ENCODE results near the gene ZSWIM4. TPM values are rescaled to one million over a fixed set of nuclear protein-coding genes. Genes with fewer than 3 reads are reported as not detected.

ZSWIM4 gene
- total and polyA plus RNA-seq, 2 experiments from 2014 or later, result 5.4 to 42.3 TPM

DNA sequence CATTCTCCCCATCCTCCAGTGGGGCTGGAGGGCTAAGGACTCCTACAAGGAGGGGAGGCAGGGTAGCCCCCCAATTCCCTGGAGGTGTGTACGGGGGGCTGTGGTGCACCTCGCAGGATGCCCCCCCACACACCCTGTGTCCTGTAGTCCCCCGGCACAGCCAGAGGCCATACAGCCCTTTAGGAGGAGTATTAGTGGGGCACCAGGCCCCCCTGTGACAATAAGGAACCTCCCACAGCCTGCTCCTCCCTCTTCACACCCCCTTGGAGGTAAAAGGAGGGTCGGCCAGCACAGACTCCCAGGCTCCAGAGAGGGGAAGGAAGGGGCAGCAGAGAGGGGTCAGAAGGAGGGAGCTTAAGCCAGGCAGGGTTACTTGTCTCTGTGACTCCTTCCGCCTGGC lies 81.6 kb downstream of the ZSWIM4 start, which contains the start of gene NANOS3 (continued):
- TF ChIP-seq, protein P1, sequence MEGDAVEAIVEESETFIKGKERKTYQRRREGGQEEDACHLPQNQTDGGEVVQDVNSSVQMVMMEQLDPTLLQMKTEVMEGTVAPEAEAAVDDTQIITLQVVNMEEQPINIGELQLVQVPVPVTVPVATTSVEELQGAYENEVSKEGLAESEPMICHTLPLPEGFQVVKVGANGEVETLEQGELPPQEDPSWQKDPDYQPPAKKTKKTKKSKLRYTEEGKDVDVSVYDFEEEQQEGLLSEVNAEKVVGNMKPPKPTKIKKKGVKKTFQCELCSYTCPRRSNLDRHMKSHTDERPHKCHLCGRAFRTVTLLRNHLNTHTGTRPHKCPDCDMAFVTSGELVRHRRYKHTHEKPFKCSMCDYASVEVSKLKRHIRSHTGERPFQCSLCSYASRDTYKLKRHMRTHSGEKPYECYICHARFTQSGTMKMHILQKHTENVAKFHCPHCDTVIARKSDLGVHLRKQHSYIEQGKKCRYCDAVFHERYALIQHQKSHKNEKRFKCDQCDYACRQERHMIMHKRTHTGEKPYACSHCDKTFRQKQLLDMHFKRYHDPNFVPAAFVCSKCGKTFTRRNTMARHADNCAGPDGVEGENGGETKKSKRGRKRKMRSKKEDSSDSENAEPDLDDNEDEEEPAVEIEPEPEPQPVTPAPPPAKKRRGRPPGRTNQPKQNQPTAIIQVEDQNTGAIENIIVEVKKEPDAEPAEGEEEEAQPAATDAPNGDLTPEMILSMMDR (conservative IDR thresholded peaks at IDR 0.05; ENCODE audit: low read depth in 2 of 2), result no peak
- no peak for TF ChIP-seq STAT1 (IDR thresholded peaks at IDR 0.05; ENCODE audit: unreplicated experiment)

DNA sequence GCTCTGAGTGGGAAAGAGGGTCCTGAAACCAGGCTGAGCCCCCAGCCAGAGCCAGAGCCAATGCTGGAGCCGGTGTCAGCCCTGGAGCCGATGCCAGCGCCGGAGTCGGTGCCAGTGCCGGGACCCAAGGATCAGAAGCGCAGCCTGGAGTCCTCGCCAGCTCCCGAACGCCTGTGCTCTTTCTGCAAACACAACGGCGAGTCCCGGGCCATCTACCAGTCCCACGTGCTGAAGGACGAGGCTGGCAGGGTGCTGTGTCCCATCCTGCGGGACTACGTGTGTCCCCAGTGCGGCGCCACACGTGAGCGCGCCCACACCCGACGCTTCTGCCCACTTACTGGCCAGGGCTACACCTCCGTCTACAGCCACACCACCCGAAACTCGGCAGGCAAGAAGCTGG lies 82.1 kb downstream of the ZSWIM4 start:
- Histone ChIP-seq H3K36me3 (ENCODE audit: insufficient read depth) (no peaks in the 10 kb centered on the region), H3K27ac (ENCODE audit: low read depth) (no peak overlapping the region), H3K4me2 (no peak overlapping the region), H3K79me2 (replicated peaks; ENCODE audit: insufficient read depth) (no peaks in the 10 kb centered on the region), H3K27me3 (ENCODE audit: insufficient read depth) (peaks cover 54% of the 10 kb centered on the region), H2AFZ (no peak overlapping the region), H3K4me1 (ENCODE audit: insufficient read depth) (peaks cover 27% of the 10 kb centered on the region), H3F3A (replicated peaks; ENCODE audit: low read depth) (peaks cover 10% of the 10 kb centered on the region), H4K20me1 (replicated peaks; ENCODE audit: insufficient read depth) (peaks cover 3% of the 10 kb centered on the region; the same call in 1 of the 2 replicates), H3K4me3 (no peak overlapping the region), H3K9me2 (ENCODE audit: insufficient read depth) (no peaks in the 10 kb centered on the region)
- Mint-ChIP-seq H3K9me3 (no peaks in the 10 kb centered on the region), H3K4me3 (no peak overlapping the region), H3K27ac (no peak overlapping the region), H3K4me1 (peaks cover 29% of the 10 kb centered on the region), H3K27me3 (ENCODE audit: insufficient read depth, low read depth, poor library complexity) (peaks cover 44% of the 10 kb centered on the region), H3K36me3 (ENCODE audit: low read depth) (no peaks in the 10 kb centered on the region)
- no peak for DNase-seq (ENCODE audit: low spot score)
- no peak for ATAC-seq
- TF ChIP-seq, protein P1 (conservative IDR thresholded peaks at IDR 0.05; ENCODE audit: low read depth in 2 of 2), result no peak
- TF ChIP-seq ZNF331 (CRISPR knock-in tag; IDR thresholded peaks at IDR 0.05; ENCODE audit: low read depth), result no peak
- no peak for TF ChIP-seq EZH2 (IDR thresholded peaks at IDR 0.05; ENCODE audit: low read depth, unreplicated experiment)

DNA sequence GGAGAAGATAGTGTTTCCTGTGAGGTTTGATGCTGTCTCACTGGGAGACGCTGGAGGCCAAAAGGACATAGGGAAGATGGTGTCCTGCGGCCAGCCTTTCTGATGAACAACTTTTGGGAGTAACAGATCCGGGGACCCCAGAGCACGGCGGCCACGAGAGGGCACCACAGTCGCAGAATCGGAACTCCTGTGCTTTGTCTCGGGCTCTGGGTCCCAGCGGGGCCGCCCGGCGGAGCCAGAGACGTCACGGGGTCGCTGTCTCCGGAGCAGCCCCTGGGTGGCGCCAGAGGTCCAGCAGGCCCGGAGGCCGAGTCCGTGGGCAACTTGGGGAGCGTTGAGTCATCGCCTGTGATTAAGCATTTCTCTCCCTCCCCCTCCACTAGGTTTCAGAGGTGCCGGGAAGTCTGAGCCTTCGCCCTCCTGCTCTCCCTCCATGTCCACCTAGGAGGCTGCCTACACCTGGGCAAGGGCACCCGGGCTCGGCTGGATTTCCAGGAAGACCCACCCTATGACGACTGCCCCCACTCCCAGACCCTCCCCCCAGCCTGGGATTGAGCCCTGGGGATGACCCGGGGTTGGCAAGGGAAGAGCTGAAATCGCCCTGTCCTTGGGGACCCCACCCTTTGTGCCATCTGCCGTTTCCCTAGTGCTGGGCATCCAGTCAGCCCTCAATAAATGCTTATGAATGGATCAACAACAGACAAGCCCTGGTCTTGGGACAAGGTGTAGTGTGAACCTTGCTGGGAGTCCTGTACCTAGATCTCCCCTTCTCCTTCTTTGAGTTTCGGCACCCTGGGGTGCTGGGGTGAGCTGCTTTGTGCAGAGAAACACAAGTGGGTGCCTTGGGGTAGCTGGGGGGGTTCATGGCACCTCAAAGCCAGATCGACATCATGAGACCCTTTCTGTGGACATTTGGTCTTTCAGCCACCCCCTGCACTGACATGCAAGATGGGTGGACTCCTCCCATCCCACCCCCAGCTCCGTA lies 85.1 kb downstream of the ZSWIM4 start:
- Histone ChIP-seq H3K36me3 (ENCODE audit: insufficient read depth) (no peaks in the 10 kb centered on the region), H3F3A (replicated peaks; ENCODE audit: low read depth) (peaks cover 8% of the 10 kb centered on the region), H3K4me3 (peak overlapping the region; percentile 50), H3K27ac (ENCODE audit: low read depth) (peak overlapping the region; percentile 50; the same call in 1 of the 2 replicates), H3K27me3 (ENCODE audit: insufficient read depth) (peaks cover 24% of the 10 kb centered on the region), H4K20me1 (replicated peaks; ENCODE audit: insufficient read depth) (no peaks in the 10 kb centered on the region), H3K4me1 (ENCODE audit: insufficient read depth) (peaks cover 19% of the 10 kb centered on the region), H3K9me2 (ENCODE audit: insufficient read depth) (no peaks in the 10 kb centered on the region), H3K4me2 (peak overlapping the region; percentile 80), H3K79me2 (replicated peaks; ENCODE audit: insufficient read depth) (no peaks in the 10 kb centered on the region), H2AFZ (peak overlapping the region; percentile 84; the same call in 1 of the 2 replicates)
- ATAC-seq (peak; percentile 77), DNase-seq (ENCODE audit: low spot score) (peak; percentile 96)
- Mint-ChIP-seq H3K4me3 (peak overlapping the region; percentile 54), H3K4me1 (peaks cover 26% of the 10 kb centered on the region), H3K9me3 (no peaks in the 10 kb centered on the region), H3K27me3 (ENCODE audit: insufficient read depth, low read depth, poor library complexity) (peaks cover 16% of the 10 kb centered on the region), H3K36me3 (ENCODE audit: low read depth) (no peaks in the 10 kb centered on the region), H3K27ac (peak overlapping the region; percentile 88)
- no peak for TF ChIP-seq ZNF114 (CRISPR knock-in tag; IDR thresholded peaks at IDR 0.05)
- TF ChIP-seq ZNF331 (CRISPR knock-in tag; IDR thresholded peaks at IDR 0.05; ENCODE audit: low read depth), result no peak
- TF ChIP-seq STAT1 (IDR thresholded peaks at IDR 0.05; ENCODE audit: unreplicated experiment), result no peak
- TF ChIP-seq, protein P2, sequence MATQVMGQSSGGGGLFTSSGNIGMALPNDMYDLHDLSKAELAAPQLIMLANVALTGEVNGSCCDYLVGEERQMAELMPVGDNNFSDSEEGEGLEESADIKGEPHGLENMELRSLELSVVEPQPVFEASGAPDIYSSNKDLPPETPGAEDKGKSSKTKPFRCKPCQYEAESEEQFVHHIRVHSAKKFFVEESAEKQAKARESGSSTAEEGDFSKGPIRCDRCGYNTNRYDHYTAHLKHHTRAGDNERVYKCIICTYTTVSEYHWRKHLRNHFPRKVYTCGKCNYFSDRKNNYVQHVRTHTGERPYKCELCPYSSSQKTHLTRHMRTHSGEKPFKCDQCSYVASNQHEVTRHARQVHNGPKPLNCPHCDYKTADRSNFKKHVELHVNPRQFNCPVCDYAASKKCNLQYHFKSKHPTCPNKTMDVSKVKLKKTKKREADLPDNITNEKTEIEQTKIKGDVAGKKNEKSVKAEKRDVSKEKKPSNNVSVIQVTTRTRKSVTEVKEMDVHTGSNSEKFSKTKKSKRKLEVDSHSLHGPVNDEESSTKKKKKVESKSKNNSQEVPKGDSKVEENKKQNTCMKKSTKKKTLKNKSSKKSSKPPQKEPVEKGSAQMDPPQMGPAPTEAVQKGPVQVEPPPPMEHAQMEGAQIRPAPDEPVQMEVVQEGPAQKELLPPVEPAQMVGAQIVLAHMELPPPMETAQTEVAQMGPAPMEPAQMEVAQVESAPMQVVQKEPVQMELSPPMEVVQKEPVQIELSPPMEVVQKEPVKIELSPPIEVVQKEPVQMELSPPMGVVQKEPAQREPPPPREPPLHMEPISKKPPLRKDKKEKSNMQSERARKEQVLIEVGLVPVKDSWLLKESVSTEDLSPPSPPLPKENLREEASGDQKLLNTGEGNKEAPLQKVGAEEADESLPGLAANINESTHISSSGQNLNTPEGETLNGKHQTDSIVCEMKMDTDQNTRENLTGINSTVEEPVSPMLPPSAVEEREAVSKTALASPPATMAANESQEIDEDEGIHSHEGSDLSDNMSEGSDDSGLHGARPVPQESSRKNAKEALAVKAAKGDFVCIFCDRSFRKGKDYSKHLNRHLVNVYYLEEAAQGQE (IDR thresholded peaks at IDR 0.05; ENCODE audit: unreplicated experiment), result no peak

Measured in GM23338 (cell line).